Neural progenitor cell (in vitro differentiated cells): ENCODE results near the gene TADA2B.

Source experiments
- CTCF ChIP-seq: fragments of 200-600 bp; sonication (generic); IDR thresholded peaks from 2 replicates; pipeline ENCODE4 v1.5.1; 2017; ENCODE audit warnings: antibody characterized with exemption, mild to moderate bottlenecking
- EZH2 ChIP-seq: fragments of 200-600 bp; sonication (generic); IDR thresholded peaks from 2 replicates; pipeline ENCODE4 v1.6.1; 2017; ENCODE audit warnings: antibody characterized with exemption, mild to moderate bottlenecking, moderate library complexity
- EZH2phosphoT487 ChIP-seq: fragments of 200-600 bp; sonication (generic); IDR thresholded peaks from 2 replicates; pipeline ENCODE4 v1.6.1; 2017; ENCODE audit warnings: antibody characterized with exemption

GRCh38 chr4:7059662-7060061 is 16.5 kb downstream of the TADA2B start:
- TF ChIP-seq CTCF, result no peak
- TF ChIP-seq EZH2phosphoT487, result no peak
- TF ChIP-seq EZH2, result no peak
